Keratinocyte (primary cell): ENCODE measurements around the gene LIN7B. TPM values are rescaled to one million over a fixed set of nuclear protein-coding genes. Genes with fewer than 3 reads are reported as not detected.

Experiments
- DNase-seq: peaks from one replicate; pipeline ENCODE4 v3.0.0-alpha.2; 2011; ENCODE audit warnings: low read depth, missing footprints, low spot score
- FAIRE-seq: peaks from 2 replicates; lab custom pipeline; 2011; peaks lifted over from hg19 to GRCh38; lab: Jason Lieb, UNC
- H2AFZ ChIP-seq: 2 replicates; pipeline ENCODE4 v1.6.0; 2012; ENCODE audit warnings: low read length, control low read depth, inconsistent platforms; ENCODE audit not compliant: control insufficient read depth
- H3K27ac ChIP-seq: 2 replicates; pipeline ENCODE4 v1.5.1; 2011; ENCODE audit warnings: low read length; ENCODE audit not compliant: control insufficient read depth, insufficient read depth
- H3K27me3 ChIP-seq: 3 replicates; pipeline ENCODE4 v1.6.0; 2011; ENCODE audit warnings: low read length; ENCODE audit not compliant: control insufficient read depth, insufficient read depth; ENCODE audit errors: extremely low read depth
- H3K36me3 ChIP-seq, 2 experiments: 2 replicates in 1 of 2; 3 replicates in 1 of 2; pipeline ENCODE4 v1.5.1; 2011; ENCODE audit warnings: low read length in 2 of 2, mild to moderate bottlenecking in 1 of 2; ENCODE audit not compliant: control insufficient read depth in 2 of 2, insufficient read depth in 2 of 2; ENCODE audit errors: extremely low read depth in 1 of 2
- H3K4me1 ChIP-seq: 3 replicates; pipeline ENCODE4 v1.5.1; 2011; ENCODE audit warnings: low read length; ENCODE audit not compliant: control insufficient read depth, insufficient read depth; ENCODE audit errors: extremely low read depth
- H3K4me2 ChIP-seq: 3 replicates; pipeline ENCODE4 v1.6.0; 2011; ENCODE audit warnings: low read depth, low read length; ENCODE audit not compliant: control insufficient read depth, insufficient read depth; ENCODE audit errors: extremely low read depth
- H3K4me3 ChIP-seq, 3 experiments: fragments of 200-600 bp in 1 of 3; sonication (generic) in 1 of 3; 2 replicates in 2 of 3; 3 replicates in 1 of 3; pipeline ENCODE4 v1.5.1; 2011 to 2016; ENCODE audit warnings: low read length in 3 of 3, mild to moderate bottlenecking in 3 of 3, control low read depth in 2 of 3, inconsistent platforms in 1 of 3, low read depth in 1 of 3, mixed read lengths in 1 of 3, mixed run types in 1 of 3, moderate library complexity in 1 of 3; ENCODE audit not compliant: control insufficient read depth in 2 of 3, insufficient read depth in 2 of 3; ENCODE audit errors: extremely low read depth in 1 of 3
- H3K79me2 ChIP-seq: 2 replicates; pipeline ENCODE4 v1.6.0; 2012; ENCODE audit warnings: low read length; ENCODE audit not compliant: control insufficient read depth, insufficient read depth
- H3K9ac ChIP-seq: 3 replicates; pipeline ENCODE4 v1.6.0; 2011; ENCODE audit warnings: low read length; ENCODE audit not compliant: control insufficient read depth, insufficient read depth; ENCODE audit errors: extremely low read depth
- H3K9me1 ChIP-seq: 3 replicates; pipeline ENCODE4 v1.6.0; 2011; ENCODE audit warnings: low read length; ENCODE audit not compliant: control insufficient read depth, insufficient read depth; ENCODE audit errors: extremely low read depth
- H3K9me3 ChIP-seq: 2 replicates; pipeline ENCODE4 v1.5.1; 2012; ENCODE audit warnings: low read depth, low read length; ENCODE audit not compliant: control insufficient read depth
- H4K20me1 ChIP-seq: 3 replicates; pipeline ENCODE4 v1.6.0; 2011; ENCODE audit warnings: low read length; ENCODE audit not compliant: control insufficient read depth, insufficient read depth; ENCODE audit errors: extremely low read depth
- CTCF ChIP-seq, 3 experiments: IDR thresholded peaks in 1 of 3; conservative IDR thresholded peaks in 1 of 3; optimal IDR thresholded peaks in 1 of 3; 2 replicates in 2 of 3; 3 replicates in 1 of 3; pipeline versions ENCODE3 to v1.5.1; 2011; ENCODE audit warnings: low read length in 3 of 3, mild to moderate bottlenecking in 3 of 3, moderate library complexity in 2 of 3, control low read depth in 1 of 3, inconsistent platforms in 1 of 3; ENCODE audit not compliant: insufficient read depth in 2 of 3; ENCODE audit errors: extremely low read depth in 1 of 3
- EZH2 ChIP-seq: IDR thresholded peaks from one replicate; pipeline ENCODE4 v1.6.1; 2012; ENCODE audit warnings: inconsistent platforms, mild to moderate bottlenecking, low read length, moderate library complexity
- dilution Hi-C: fragments of 300-500 bp; cut with MboI; formaldehyde crosslinking; loops from one replicate; pipeline ENCODE4 v1.7.0; 2020; ENCODE audit warnings: low sequenced_read_pairs; ENCODE audit not compliant: extremely low pct_ligation_motif_present
- polyA plus RNA-seq, 5 experiments: library from polyadenylated mRNA; depleted of rRNA in 3 of 5; stranded (reverse) in 3 of 5; stranded (forward) in 1 of 5; unstranded in 1 of 5; fragments of >200 nt; gene quantifications; 1 replicate in 1 of 5; 2 replicates in 3 of 5; 3 replicates in 1 of 5; pipeline versions ENCODE4 v1.2.1 to v1.2.3, GENCODE V29; 2011 to 2012; ENCODE audit warnings: missing spikeins in 2 of 5, low read depth in 1 of 5, low replicate concordance in 1 of 5

Gene LIN7B
- polyA plus RNA-seq, 1 donor (not counting 4 experiments of a cell fraction or from before 2014, with no cell fraction given): 1.6 TPM

GRCh38 chr19:49119411-49120324 lies 5.5 kb downstream of the LIN7B start, which contains the start of gene PPFIA3:
Gene PPFIA3 (plus strand): TSS chr19:49119544. CDS start chr19:49127874, 8,330 bp downstream.
- Histone ChIP-seq H3K9me3 (no peaks in the 10 kb centered on the region), H3K79me2 (no peaks in the 10 kb centered on the region), H3K9ac (peak within 1 kb of the TSS; percentile 83), H3K27ac (peak within 1 kb of the TSS; percentile 87), H3K27me3 (no peaks in the 10 kb centered on the region), H3K9me1 (no peaks in the 10 kb centered on the region), H3K4me3 (peak within 1 kb of the TSS; percentile 55 to 85 (median 83)), H3K4me2 (peak within 1 kb of the TSS; percentile 98), H4K20me1 (no peaks in the 10 kb centered on the region), H3K36me3 (no peaks in the 10 kb centered on the region), H3K4me1 (peaks cover 12% of the 10 kb centered on the region), H2AFZ (peak within 1 kb of the TSS; percentile 83)
- no peak for FAIRE-seq
- dilution Hi-C loops: no loop called here
- no peak for TF ChIP-seq EZH2
- no peak for TF ChIP-seq CTCF (optimal IDR thresholded peaks at IDR 0.05 in 1 of 3, IDR thresholded peaks at IDR 0.05 in 1 of 3, conservative IDR thresholded peaks at IDR 0.05 in 1 of 3; ENCODE audit: extremely low read depth in 1 of 3, insufficient read depth in 2 of 3, low read length in 3 of 3)
- DNase-seq: no peak

GRCh38 chr19:49120325-49120683 lies 6.1 kb downstream of the LIN7B start:
- Histone ChIP-seq H3K9ac (no peak overlapping the region), H4K20me1 (no peaks in the 10 kb centered on the region), H3K27me3 (no peaks in the 10 kb centered on the region), H3K4me2 (peak overlapping the region; percentile 88), H2AFZ (no peak overlapping the region), H3K79me2 (no peaks in the 10 kb centered on the region), H3K9me3 (no peaks in the 10 kb centered on the region), H3K4me1 (peaks cover 16% of the 10 kb centered on the region), H3K27ac (no peak overlapping the region), H3K36me3 (no peaks in the 10 kb centered on the region), H3K9me1 (no peaks in the 10 kb centered on the region), H3K4me3 (peak overlapping the region; percentile 55 to 85 (median 68))
- dilution Hi-C loops: no loop called here
- TF ChIP-seq EZH2: no peak
- no peak for TF ChIP-seq CTCF (optimal IDR thresholded peaks at IDR 0.05 in 1 of 3, IDR thresholded peaks at IDR 0.05 in 1 of 3, conservative IDR thresholded peaks at IDR 0.05 in 1 of 3; ENCODE audit: extremely low read depth in 1 of 3, insufficient read depth in 2 of 3, low read length in 3 of 3)
- DNase-seq (no peak), FAIRE-seq (no peak)
